ENCODE results near the gene EN1.

Gene EN1

GRCh38 chr2:118850901-118851415 lies 3.5 kb upstream of the EN1 start:
- Histone ChIP-seq H3K36me3 (no peaks in the 10 kb centered on the region), H3K9me3 (ENCODE audit: severe bottlenecking) (no peaks in the 10 kb centered on the region), H3K27me3 (ENCODE audit: insufficient read depth, low read depth, severe bottlenecking) (peaks cover 94% of the 10 kb centered on the region), H3K4me3 (ENCODE audit: low read depth, low read length) (no peak overlapping the region), H3K27ac (no peak overlapping the region)
- no peak for DNase-seq
- TF ChIP-seq, protein P1, sequence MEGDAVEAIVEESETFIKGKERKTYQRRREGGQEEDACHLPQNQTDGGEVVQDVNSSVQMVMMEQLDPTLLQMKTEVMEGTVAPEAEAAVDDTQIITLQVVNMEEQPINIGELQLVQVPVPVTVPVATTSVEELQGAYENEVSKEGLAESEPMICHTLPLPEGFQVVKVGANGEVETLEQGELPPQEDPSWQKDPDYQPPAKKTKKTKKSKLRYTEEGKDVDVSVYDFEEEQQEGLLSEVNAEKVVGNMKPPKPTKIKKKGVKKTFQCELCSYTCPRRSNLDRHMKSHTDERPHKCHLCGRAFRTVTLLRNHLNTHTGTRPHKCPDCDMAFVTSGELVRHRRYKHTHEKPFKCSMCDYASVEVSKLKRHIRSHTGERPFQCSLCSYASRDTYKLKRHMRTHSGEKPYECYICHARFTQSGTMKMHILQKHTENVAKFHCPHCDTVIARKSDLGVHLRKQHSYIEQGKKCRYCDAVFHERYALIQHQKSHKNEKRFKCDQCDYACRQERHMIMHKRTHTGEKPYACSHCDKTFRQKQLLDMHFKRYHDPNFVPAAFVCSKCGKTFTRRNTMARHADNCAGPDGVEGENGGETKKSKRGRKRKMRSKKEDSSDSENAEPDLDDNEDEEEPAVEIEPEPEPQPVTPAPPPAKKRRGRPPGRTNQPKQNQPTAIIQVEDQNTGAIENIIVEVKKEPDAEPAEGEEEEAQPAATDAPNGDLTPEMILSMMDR (IDR thresholded peaks at IDR 0.05; ENCODE audit: low read depth, low read length), result no peak

GRCh38 chr2:118850168-118850900 lies 2.9 kb upstream of the EN1 start:
- H3K36me3 ChIP-seq, result no peaks in the 10 kb centered on the region
- TF ChIP-seq, protein P1 (IDR thresholded peaks at IDR 0.05; ENCODE audit: low read depth, low read length), result no peak
- H3K27ac ChIP-seq, result no peak overlapping the region
- no peak overlapping the region for H3K4me3 ChIP-seq (ENCODE audit: low read depth, low read length)
- no peaks in the 10 kb centered on the region for H3K9me3 ChIP-seq (ENCODE audit: severe bottlenecking)
- no peak for DNase-seq
- H3K27me3 ChIP-seq (ENCODE audit: insufficient read depth, low read depth, severe bottlenecking), result peaks cover 94% of the 10 kb centered on the region

DNA sequence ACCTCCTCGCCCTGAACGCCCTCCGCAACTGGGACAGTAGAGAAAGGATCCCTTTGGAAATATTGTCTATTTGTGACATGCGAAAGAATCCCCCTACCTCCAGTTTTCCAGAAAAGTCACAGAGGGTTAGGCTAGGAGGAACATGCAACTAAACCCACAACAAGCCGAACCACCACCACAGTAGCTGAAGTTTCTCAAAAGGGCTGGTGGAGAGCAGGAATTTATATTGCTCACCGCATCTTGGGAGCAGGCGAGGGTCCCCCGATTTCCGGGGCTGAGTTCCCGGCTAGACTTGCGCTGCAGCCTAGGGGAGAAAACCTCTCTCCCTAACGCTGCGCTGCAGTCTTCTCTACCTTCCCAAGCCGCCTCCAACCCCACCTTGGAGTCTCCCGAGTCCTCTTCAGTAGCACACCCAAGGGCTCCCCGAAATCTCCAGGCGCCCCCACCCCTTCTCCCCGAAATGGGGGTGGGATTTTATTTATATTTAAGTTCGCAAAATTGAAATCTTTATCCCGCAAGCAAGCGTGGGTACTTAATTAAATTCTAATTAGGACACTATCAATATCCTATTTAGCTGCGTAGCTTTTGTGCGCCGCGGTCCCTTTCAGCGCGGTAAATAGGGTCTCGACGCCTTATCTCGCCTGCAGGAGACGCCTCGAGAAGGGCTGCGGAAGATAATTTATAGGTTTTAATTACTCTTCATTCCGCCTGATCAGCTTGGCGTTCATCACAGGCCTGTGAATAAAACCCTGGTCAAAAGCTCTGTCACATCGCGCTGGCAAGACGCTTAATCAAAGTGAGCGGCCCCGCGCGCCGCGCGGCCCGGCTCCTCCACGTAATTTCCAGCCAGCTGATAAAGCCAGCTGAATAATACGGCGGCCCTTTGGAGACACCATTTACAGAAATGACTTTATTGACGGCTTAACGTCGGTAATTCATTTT lies 2.0 kb upstream of the EN1 start:
- Histone ChIP-seq H3K27ac (no peak overlapping the region), H3K9me3 (ENCODE audit: severe bottlenecking) (no peaks in the 10 kb centered on the region), H3K27me3 (ENCODE audit: insufficient read depth, low read depth, severe bottlenecking) (peaks cover 94% of the 10 kb centered on the region), H3K36me3 (no peaks in the 10 kb centered on the region), H3K4me3 (ENCODE audit: low read depth, low read length) (no peak overlapping the region)
- TF ChIP-seq, protein P1 (IDR thresholded peaks at IDR 0.05; ENCODE audit: low read depth, low read length), result no peak
- DNase-seq, result no peak

GRCh38 chr2:118848381-118849225 lies 1.2 kb upstream of the EN1 start:
- Histone ChIP-seq H3K9me3 (ENCODE audit: severe bottlenecking) (no peaks in the 10 kb centered on the region), H3K27ac (no peak overlapping the region), H3K27me3 (ENCODE audit: insufficient read depth, low read depth, severe bottlenecking) (peaks cover 94% of the 10 kb centered on the region), H3K4me3 (ENCODE audit: low read depth, low read length) (no peak overlapping the region), H3K36me3 (no peaks in the 10 kb centered on the region)
- TF ChIP-seq, protein P1 (IDR thresholded peaks at IDR 0.05; ENCODE audit: low read depth, low read length), result no peak
- no peak for DNase-seq

DNA sequence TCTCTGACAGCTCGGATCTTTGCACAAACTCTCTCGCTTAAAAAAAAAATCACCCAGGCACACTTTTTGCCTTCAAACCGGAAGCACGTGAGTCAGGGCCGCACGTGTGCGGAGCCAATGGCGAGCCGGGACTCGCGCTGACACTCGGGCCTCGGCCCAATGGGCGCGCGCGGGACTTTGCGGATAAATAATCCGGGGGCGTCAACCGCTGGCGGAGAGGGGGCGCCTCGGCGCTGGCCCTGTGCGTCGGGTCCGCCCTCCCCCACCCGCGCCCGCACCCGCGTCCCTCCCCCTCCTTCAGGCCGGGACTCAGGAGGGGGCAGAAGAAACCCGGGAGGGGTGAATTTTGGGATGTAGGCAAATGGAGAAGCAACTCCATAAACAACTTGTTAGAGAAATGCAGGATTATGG lies 319 bp upstream of the EN1 start:
- Histone ChIP-seq H3K4me3 (ENCODE audit: low read depth, low read length) (no peak overlapping the region), H3K9me3 (ENCODE audit: severe bottlenecking) (peaks cover 3% of the 10 kb centered on the region), H3K27me3 (ENCODE audit: insufficient read depth, low read depth, severe bottlenecking) (peaks cover 92% of the 10 kb centered on the region), H3K27ac (no peak overlapping the region), H3K36me3 (no peaks in the 10 kb centered on the region)
- DNase-seq, result no peak
- TF ChIP-seq, protein P1 (IDR thresholded peaks at IDR 0.05; ENCODE audit: low read depth, low read length), result no peak
